HG03571 (cell line): ENCODE data around the gene NUDT3.
"Not testable (repeated sequence)": the region's sequence is repeated elsewhere in the genome, so short reads cannot be mapped to it uniquely, and the experiment has no call there.

ENCODE experiments used
- ATAC-seq: cut with Tn5 transposase; IDR thresholded peaks from one replicate; pipeline ENCODE4 v1.9.1; 2021; ENCODE audit not compliant: unreplicated experiment

The NUDT3 gene

DNA sequence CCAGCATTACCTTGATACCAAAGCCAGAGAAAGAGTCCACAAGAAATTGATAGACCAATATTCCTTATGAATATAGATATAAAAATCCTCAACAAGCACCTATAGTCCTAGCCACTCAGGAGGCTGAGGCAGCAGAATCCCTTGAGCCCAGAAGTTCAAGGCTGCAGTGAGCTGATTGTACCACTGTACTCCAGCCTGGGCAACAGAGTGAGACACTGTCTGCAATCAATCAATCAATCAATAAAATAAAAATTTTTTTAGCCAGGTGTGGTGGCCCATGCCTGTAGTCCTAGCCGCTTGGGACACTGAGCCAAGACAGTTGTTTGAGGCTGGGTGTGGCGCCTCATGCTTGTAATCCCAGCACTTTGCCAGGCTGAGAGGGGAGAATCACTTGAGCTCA lies 124.7 kb downstream of the NUDT3 start:
- no peak for ATAC-seq

- ATAC-seq: not testable (repeated sequence)
Measured at GRCh38 chr6:34263484-34263883, 129.0 kb downstream of the NUDT3 start.

DNA sequence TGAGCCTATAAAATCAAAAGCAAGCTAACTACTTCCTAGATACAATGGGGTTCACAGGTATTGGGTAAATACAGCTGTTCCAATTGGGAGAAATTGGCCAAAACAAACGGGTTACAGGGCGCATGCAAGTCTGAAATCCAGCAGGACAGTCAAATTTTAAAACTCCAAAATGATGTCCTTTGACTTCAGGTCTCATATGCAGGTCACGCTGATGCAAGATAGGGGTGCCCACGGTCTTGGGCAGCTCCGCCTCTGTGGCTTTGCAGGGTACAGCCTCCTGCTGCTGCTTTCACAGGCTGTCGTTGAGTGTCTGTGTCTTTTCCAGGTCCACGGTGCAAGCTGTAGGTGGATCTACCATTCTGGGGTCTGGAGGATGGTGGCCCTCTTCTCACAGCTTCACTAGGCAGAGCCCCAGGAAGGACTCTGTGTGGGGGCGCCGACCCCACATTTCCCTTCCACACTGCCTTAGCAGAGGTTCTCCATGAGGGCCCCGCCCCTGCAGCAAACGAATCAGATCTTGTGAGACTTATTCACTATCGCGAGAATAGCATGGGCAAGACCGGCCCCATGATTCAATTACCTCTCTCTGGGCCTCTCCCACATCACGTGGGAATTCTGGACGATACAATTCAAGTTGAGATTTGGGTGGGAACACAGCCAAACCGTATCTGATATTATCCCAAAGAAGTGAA lies 131.7 kb downstream of the NUDT3 start:
- no peak for ATAC-seq

GRCh38 chr6:34259529-34260069 lies 132.9 kb downstream of the NUDT3 start:
- ATAC-seq: no peak

DNA sequence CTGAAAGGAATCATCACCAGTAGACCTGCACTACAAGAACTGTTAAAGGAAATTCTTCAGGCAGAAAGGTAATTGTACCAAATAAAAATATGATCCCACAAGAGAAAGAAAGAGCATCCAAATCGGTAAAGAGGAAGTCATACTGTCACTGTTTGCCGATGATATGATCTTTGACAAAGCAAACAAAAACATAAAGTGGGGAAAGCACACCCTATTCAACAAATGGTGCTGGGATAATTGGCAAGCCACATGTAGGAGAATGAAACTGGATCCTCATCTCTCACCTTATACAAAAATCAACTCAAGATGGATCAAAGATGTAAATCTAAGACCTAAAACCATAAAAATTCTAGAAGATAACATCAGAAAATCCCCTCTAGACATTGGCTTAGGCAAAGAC lies 140.1 kb downstream of the NUDT3 start:
- not testable (repeated sequence) for ATAC-seq

GRCh38 chr6:34249469-34250261 lies 142.8 kb downstream of the NUDT3 start:
- peak; percentile 3 for ATAC-seq

GRCh38 chr6:34248727-34249468 lies 143.6 kb downstream of the NUDT3 start, which contains the start of gene SMIM29:
TSS of gene SMIM29 (minus strand) at chr6:34249006. CDS start at chr6:34247791, 1,215 bp downstream.
- peak; percentile 79 for ATAC-seq

- ATAC-seq: peak; percentile 8
Measured at GRCh38 chr6:34248198-34248726, 144.2 kb downstream of the NUDT3 start.

GRCh38 chr6:34247481-34248197 lies 144.8 kb downstream of the NUDT3 start:
- ATAC-seq: no peak

GRCh38 chr6:34246563-34247391 lies 145.7 kb downstream of the NUDT3 start:
- ATAC-seq: no peak

GRCh38 chr6:34246249-34246562 lies 146.3 kb downstream of the NUDT3 start:
- ATAC-seq: no peak

DNA sequence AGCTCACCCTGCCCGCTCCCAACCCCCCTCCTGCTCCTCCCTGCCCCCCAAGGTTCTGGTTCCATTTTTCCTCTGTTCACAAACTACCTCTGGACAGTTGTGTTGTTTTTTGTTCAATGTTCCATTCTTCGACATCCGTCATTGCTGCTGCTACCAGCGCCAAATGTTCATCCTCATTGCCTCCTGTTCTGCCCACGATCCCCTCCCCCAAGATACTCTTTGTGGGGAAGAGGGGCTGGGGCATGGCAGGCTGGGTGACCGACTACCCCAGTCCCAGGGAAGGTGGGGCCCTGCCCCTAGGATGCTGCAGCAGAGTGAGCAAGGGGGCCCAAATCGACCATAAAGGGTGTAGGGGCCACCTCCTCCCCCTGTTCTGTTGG lies 146.7 kb downstream of the NUDT3 start:
- not testable (repeated sequence) for ATAC-seq

DNA sequence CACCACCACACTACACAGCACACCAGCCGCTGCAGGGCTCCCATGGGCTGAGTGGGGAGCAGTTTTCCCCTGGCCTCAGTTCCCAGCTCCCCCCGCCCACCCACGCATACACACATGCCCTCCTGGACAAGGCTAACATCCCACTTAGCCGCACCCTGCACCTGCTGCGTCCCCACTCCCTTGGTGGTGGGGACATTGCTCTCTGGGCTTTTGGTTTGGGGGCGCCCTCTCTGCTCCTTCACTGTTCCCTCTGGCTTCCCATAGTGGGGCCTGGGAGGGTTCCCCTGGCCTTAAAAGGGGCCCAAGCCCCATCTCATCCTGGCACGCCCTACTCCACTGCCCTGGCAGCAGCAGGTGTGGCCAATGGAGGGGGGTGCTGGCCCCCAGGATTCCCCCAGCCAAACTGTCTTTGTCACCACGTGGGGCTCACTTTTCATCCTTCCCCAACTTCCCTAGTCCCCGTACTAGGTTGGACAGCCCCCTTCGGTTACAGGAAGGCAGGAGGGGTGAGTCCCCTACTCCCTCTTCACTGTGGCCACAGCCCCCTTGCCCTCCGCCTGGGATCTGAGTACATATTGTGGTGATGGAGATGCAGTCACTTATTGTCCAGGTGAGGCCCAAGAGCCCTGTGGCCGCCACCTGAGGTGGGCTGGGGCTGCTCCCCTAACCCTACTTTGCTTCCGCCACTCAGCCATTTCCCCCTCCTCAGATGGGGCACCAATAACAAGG lies 147.3 kb downstream of the NUDT3 start:
- not testable (repeated sequence) for ATAC-seq

DNA sequence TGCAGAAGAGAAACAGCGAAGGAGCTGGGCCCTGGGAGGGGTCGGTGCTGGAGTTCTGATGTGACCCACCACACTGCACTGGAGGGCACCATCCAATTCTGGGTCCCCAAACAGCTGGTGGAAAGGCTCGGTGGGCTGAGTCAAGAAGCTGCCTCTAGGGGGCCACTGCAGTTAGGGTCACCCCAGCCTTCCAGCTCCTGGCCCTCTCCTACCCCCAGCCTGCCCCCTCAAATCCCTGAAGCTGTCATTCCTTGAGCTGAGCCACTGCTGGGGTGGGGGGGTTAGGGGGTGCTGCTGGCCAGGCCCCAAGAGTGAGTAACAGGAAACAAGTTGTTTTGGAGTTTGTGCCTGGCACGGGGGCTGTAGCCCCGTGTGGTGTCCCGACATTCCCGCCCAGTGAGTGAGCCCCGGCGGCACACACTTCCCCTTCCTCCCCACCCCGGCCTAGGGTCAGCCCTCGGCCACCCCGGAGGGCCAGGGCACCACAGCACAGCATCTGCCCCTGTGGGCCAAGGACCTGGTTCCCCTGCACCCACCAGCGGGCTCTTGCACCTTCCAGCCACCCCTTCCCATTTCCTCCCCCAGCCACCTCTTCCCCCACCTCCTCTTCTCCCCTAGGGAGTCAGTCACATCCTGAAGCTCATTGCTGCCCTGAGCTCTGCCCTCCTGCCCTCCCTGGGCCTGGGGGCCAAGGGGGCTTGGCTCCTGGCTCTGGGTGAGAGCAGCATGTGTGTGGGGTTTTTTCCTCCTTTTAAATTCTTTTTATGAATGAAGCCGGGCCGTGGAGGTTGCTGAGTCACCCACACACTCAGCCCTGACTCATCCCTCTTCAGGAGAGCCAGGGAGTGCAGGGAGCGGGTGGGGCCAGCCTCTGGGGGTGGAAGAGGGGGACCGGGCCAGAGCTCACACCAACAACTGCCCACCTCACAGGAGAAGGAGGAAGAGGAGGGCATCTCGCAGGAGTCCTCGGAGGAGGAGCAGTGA lies 148.3 kb downstream of the NUDT3 start:
- no peak for ATAC-seq

DNA sequence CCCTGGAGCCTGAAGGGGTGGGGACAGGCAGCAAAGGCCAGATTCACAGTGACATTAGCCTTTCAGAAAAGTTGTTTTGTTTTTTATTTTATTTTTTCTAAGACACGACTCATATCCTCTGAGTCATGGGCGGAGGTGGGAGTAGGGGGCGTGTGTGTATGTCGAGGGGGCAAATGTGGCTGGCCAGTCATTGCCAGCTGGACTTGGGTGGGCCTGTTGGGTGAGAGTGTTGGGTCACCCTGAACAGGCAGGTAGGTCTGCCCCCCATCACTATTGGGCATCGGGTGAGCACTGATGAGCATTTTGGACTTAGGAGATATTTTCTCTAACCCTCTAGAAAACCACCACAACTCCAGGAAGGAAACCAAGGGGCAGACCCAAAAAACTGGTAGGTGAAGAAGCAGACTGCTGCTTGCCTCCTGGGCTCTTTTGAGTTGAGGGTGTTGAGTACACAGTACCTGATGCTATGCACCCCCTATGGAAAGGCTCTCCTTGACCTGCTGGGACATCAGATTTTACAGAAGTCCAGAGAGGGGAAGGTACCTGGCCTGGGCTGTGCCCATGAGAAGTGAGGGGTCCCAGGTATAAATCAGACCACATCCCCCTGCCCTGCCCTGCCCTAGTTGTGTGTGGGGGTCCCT lies 149.2 kb downstream of the NUDT3 start:
- no peak for ATAC-seq

- ATAC-seq: no peak
Measured at GRCh38 chr6:34242252-34243130, 150.0 kb downstream of the NUDT3 start.
